Fibroblast of lung (primary cell): ENCODE data around the gene IGFALS. TPM values are rescaled to one million over a fixed set of nuclear protein-coding genes. Genes with fewer than 3 reads are reported as not detected.

Experiments used
- DNase-seq, 2 donors: peaks; one replicate each; pipeline versions ENCODE4 v3.0.0 to v3.0.0-alpha.2; 2010; ENCODE audit warnings: low read depth in 2 of 2
- H2AFZ ChIP-seq: 2 replicates; pipeline ENCODE4 v1.5.1; 2012; ENCODE audit warnings: low read length, control low read depth, inconsistent platforms
- H3K27ac ChIP-seq: 2 replicates; pipeline ENCODE4 v1.5.1; 2011; ENCODE audit warnings: low read length, control low read depth; ENCODE audit not compliant: insufficient read depth
- H3K27me3 ChIP-seq: 2 replicates; pipeline ENCODE4 v1.5.1; 2011; ENCODE audit warnings: mild to moderate bottlenecking, low read length; ENCODE audit not compliant: control insufficient read depth, insufficient read depth
- H3K36me3 ChIP-seq: 2 replicates; pipeline ENCODE4 v1.5.1; 2011; ENCODE audit warnings: low read length; ENCODE audit not compliant: control insufficient read depth, insufficient read depth
- H3K4me1 ChIP-seq: 2 replicates; pipeline ENCODE4 v1.5.1; 2011; ENCODE audit warnings: low read length; ENCODE audit not compliant: control insufficient read depth, insufficient read depth; ENCODE audit errors: extremely low read depth
- H3K4me2 ChIP-seq: 2 replicates; pipeline ENCODE4 v1.5.1; 2011; ENCODE audit warnings: low read length, control low read depth; ENCODE audit not compliant: insufficient read depth; ENCODE audit errors: extremely low read depth
- H3K4me3 ChIP-seq, 4 experiments: fragments of 200-600 bp in 1 of 4; sonication (generic) in 1 of 4; replicated peaks in 1 of 4; 2 replicates each; pipeline ENCODE4 v1.5.1; 2011 to 2016; ENCODE audit warnings: low read length in 4 of 4, low read depth in 3 of 4, mild to moderate bottlenecking in 3 of 4, control low read depth in 2 of 4, inconsistent platforms in 1 of 4, mixed read lengths in 1 of 4; ENCODE audit not compliant: insufficient read depth in 1 of 4; ENCODE audit errors: control extremely low read depth in 1 of 4
- H3K79me2 ChIP-seq: 2 replicates; pipeline ENCODE4 v1.5.1; 2012; ENCODE audit warnings: mild to moderate bottlenecking, low read length, inconsistent platforms; ENCODE audit not compliant: control insufficient read depth, insufficient read depth
- H3K9ac ChIP-seq: 2 replicates; pipeline ENCODE4 v1.5.1; 2011; ENCODE audit warnings: mild to moderate bottlenecking, low read length, control low read depth; ENCODE audit not compliant: insufficient read depth
- H3K9me3 ChIP-seq: 2 replicates; pipeline ENCODE4 v1.5.1; 2012; ENCODE audit warnings: low read depth, low read length; ENCODE audit not compliant: control insufficient read depth, insufficient read depth
- H4K20me1 ChIP-seq: 2 replicates; pipeline ENCODE4 v1.5.1; 2011; ENCODE audit warnings: low read length; ENCODE audit not compliant: control insufficient read depth, insufficient read depth; ENCODE audit errors: extremely low read depth
- EZH2 ChIP-seq: IDR thresholded peaks from 2 replicates; pipeline ENCODE4 v1.5.1; 2012; ENCODE audit warnings: low read length, control low read depth, mild to moderate bottlenecking; ENCODE audit errors: missing control alignments
- polyA plus RNA-seq, 2 donors: library from polyadenylated mRNA; depleted of rRNA in 1 of 2; stranded (reverse) in 1 of 2; unstranded in 1 of 2; fragments of >200 nt; gene quantifications; 2 replicates each; pipeline ENCODE4 v1.2.1, GENCODE V29; 2011 to 2012; ENCODE audit warnings: missing spikeins in 1 of 2
- total RNA-seq: library from RNA; depleted of rRNA; stranded (reverse); fragments of >200 nt; gene quantifications from 2 replicates; pipeline ENCODE4 v1.2.1, GENCODE V29; 2014
- TF ChIP-seq, protein P1 (sequence below), 2 donors: IDR thresholded peaks in 1 of 2; conservative IDR thresholded peaks in 1 of 2; 1 replicate in 1 of 2; 2 replicates in 1 of 2; pipeline ENCODE4 v1.5.1; 2011 to 2012; ENCODE audit warnings: low read length in 2 of 2, control low read depth in 1 of 2, inconsistent platforms in 1 of 2, low read depth in 1 of 2, mild to moderate bottlenecking in 1 of 2

Gene IGFALS
- total and polyA plus RNA-seq, 2 donors (not counting 1 experiment from before 2014, with no cell fraction given) = not detected

GRCh38 chr16:1818204-1818872 is 24.8 kb upstream of the IGFALS start:
- Histone ChIP-seq H3K27ac (no peak overlapping the region), H3K79me2 (no peaks in the 10 kb centered on the region), H4K20me1 (no peaks in the 10 kb centered on the region), H3K27me3 (no peaks in the 10 kb centered on the region), H3K9ac (no peak overlapping the region), H2AFZ (no peak overlapping the region), H3K9me3 (no peaks in the 10 kb centered on the region), H3K36me3 (peaks cover 10% of the 10 kb centered on the region), H3K4me3 (no peak overlapping the region), H3K4me1 (no peaks in the 10 kb centered on the region), H3K4me2 (no peak overlapping the region)
- no peak for DNase-seq
- TF ChIP-seq, protein P1, sequence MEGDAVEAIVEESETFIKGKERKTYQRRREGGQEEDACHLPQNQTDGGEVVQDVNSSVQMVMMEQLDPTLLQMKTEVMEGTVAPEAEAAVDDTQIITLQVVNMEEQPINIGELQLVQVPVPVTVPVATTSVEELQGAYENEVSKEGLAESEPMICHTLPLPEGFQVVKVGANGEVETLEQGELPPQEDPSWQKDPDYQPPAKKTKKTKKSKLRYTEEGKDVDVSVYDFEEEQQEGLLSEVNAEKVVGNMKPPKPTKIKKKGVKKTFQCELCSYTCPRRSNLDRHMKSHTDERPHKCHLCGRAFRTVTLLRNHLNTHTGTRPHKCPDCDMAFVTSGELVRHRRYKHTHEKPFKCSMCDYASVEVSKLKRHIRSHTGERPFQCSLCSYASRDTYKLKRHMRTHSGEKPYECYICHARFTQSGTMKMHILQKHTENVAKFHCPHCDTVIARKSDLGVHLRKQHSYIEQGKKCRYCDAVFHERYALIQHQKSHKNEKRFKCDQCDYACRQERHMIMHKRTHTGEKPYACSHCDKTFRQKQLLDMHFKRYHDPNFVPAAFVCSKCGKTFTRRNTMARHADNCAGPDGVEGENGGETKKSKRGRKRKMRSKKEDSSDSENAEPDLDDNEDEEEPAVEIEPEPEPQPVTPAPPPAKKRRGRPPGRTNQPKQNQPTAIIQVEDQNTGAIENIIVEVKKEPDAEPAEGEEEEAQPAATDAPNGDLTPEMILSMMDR (conservative IDR thresholded peaks at IDR 0.05 in 1 of 2, IDR thresholded peaks at IDR 0.05 in 1 of 2; ENCODE audit: low read depth in 1 of 2, low read length in 2 of 2) = no peak
- no peak for TF ChIP-seq EZH2

- Histone ChIP-seq H3K4me2 (no peak overlapping the region), H3K9ac (no peak overlapping the region), H3K36me3 (peaks cover 10% of the 10 kb centered on the region), H3K4me1 (peaks cover 3% of the 10 kb centered on the region), H3K27ac (no peak overlapping the region), H3K27me3 (no peaks in the 10 kb centered on the region), H2AFZ (no peak overlapping the region), H3K79me2 (no peaks in the 10 kb centered on the region), H4K20me1 (no peaks in the 10 kb centered on the region), H3K9me3 (no peaks in the 10 kb centered on the region), H3K4me3 (no peak overlapping the region)
- TF ChIP-seq, protein P1 (conservative IDR thresholded peaks at IDR 0.05 in 1 of 2, IDR thresholded peaks at IDR 0.05 in 1 of 2; ENCODE audit: low read depth in 1 of 2, low read length in 2 of 2) = no peak
- DNase-seq = no peak
Observed at GRCh38 chr16:1817716-1818115, 24.2 kb upstream of the IGFALS start.

GRCh38 chr16:1817276-1817589 is 23.7 kb upstream of the IGFALS start:
- TF ChIP-seq, protein P1 (conservative IDR thresholded peaks at IDR 0.05 in 1 of 2, IDR thresholded peaks at IDR 0.05 in 1 of 2; ENCODE audit: low read depth in 1 of 2, low read length in 2 of 2) = no peak
- no peak for DNase-seq
- H3K9me3 ChIP-seq = no peaks in the 10 kb centered on the region
- no peak overlapping the region for H3K27ac ChIP-seq
- H3K36me3 ChIP-seq = peaks cover 10% of the 10 kb centered on the region
- H3K9ac ChIP-seq = no peak overlapping the region
- H2AFZ ChIP-seq = no peak overlapping the region
- H3K4me3 ChIP-seq = no peak overlapping the region
- no peaks in the 10 kb centered on the region for H4K20me1 ChIP-seq
- peaks cover 3% of the 10 kb centered on the region for H3K4me1 ChIP-seq
- no peak overlapping the region for H3K4me2 ChIP-seq
- no peaks in the 10 kb centered on the region for H3K79me2 ChIP-seq
- no peaks in the 10 kb centered on the region for H3K27me3 ChIP-seq
